ENCODE data around the gene FNBP1. TPM values are rescaled to one million over a fixed set of nuclear protein-coding genes. Genes with fewer than 3 reads are reported as not detected.
"Not testable (repeated sequence)": the region's sequence is repeated elsewhere in the genome, so short reads cannot be mapped to it uniquely, and the experiment has no call there.

Gene FNBP1
- polyA plus RNA-seq, 2 of the 4 experiments (the other 2 are of a cell fraction): 10.6 to 15.6 TPM

- TF ChIP-seq ATOH8 (CRISPR knock-in tag; IDR thresholded peaks at IDR 0.05; ENCODE audit: low read depth) (no peak), REST (IDR thresholded peaks at IDR 0.05) (no peak), CBX8 (IDR thresholded peaks at IDR 0.05) (no peak)
Observed at GRCh38 chr9:129891569-129891968, 151.4 kb downstream of the FNBP1 start (continued).

- FAIRE-seq; H3K4me1 ChIP-seq; POLR2A ChIA-PET; ATAC-seq; H3K9me3 ChIP-seq; DNase-seq (ENCODE audit: low read depth in 1 of 2, low spot score in 1 of 2); H3K4me3 ChIP-seq; H3K27ac ChIP-seq; H3K4me2 ChIP-seq: not testable (repeated sequence)
- WGBS (ENCODE audit: missing lambda C conversion rate): 86% methylated on average over 14 of the region's 14 CpGs
- CTCF ChIA-PET: interaction anchor here (0.5 kb wide), 1 partner anchor 234 kb away, joined by 3 read pairs; no protein-coding TSS in a partner anchor
Observed at GRCh38 chr9:129890718-129891299, 152.2 kb downstream of the FNBP1 start.

GRCh38 chr9:129889941-129890717 is 152.9 kb downstream of the FNBP1 start:
- ATAC-seq (no peak), FAIRE-seq (no peak), DNase-seq (ENCODE audit: low read depth in 1 of 2, low spot score in 1 of 2) (no peak)
- Histone ChIP-seq H3K27ac (no peak overlapping the region), H3K4me3 (no peak overlapping the region), H3K4me2 (no peak overlapping the region), H3K9me3 (no peaks in the 10 kb centered on the region), H3K4me1 (peaks cover 11% of the 10 kb centered on the region)
- CTCF ChIA-PET: interaction anchor here (0.6 to 1.2 kb wide), 2 partner anchors 197 to 217 kb away, joined by 3 read pairs; no protein-coding TSS in a partner anchor
- no peak for TF ChIP-seq ZFP36 (IDR thresholded peaks at IDR 0.05; ENCODE audit: borderline replicate concordance, partially characterized antibody)
- no peak for TF ChIP-seq CEBPB (IDR thresholded peaks at IDR 0.05)
- TF ChIP-seq JUN (IDR thresholded peaks at IDR 0.05): no peak
- TF ChIP-seq HES2 (IDR thresholded peaks at IDR 0.05): no peak
- TF ChIP-seq CHD2 (IDR thresholded peaks at IDR 0.05; ENCODE audit: low read length, partially characterized antibody): no peak
- TF ChIP-seq EHF (CRISPR knock-in tag; IDR thresholded peaks at IDR 0.05): no peak
- TF ChIP-seq KDM1A (IDR thresholded peaks at IDR 0.05; ENCODE audit: low read depth): no peak
- 84% methylated on average over 24 of the region's 37 CpGs for WGBS (ENCODE audit: missing lambda C conversion rate)
- POLR2A ChIA-PET: interaction anchor here (0.6 kb wide), 1 partner anchor 19 kb away, joined by 3 read pairs; no protein-coding TSS in a partner anchor

- H3K4me3 ChIP-seq: no peak overlapping the region
- peaks cover 18% of the 10 kb centered on the region for H3K4me1 ChIP-seq
- ChIA-PET POLR2A (interaction anchor here (0.6 kb wide), 1 partner anchor 20 kb away, joined by 3 read pairs; no protein-coding TSS in a partner anchor), CTCF (interaction anchor here (0.6 to 1.3 kb wide), 6 partner anchors 21 to 218 kb away, joined by 3 to 4 read pairs (median 3); no protein-coding TSS in a partner anchor)
- no peak for FAIRE-seq
- no peaks in the 10 kb centered on the region for H3K9me3 ChIP-seq
- H3K27ac ChIP-seq: no peak overlapping the region
- no peak overlapping the region for H3K4me2 ChIP-seq
- no peak for DNase-seq (ENCODE audit: low read depth in 1 of 2, low spot score in 1 of 2)
- WGBS (ENCODE audit: missing lambda C conversion rate): 91% methylated on average over 31 of the region's 31 CpGs
- no peak for ATAC-seq
- TF ChIP-seq BCL3 (IDR thresholded peaks at IDR 0.05): no peak
- TF ChIP-seq RNF2 (IDR thresholded peaks at IDR 0.05; ENCODE audit: borderline replicate concordance, low read depth): no peak
- TF ChIP-seq SREBF2 (IDR thresholded peaks at IDR 0.05): no peak
- TF ChIP-seq FOSL2 (IDR thresholded peaks at IDR 0.05): no peak
- TF ChIP-seq FOSL2 (CRISPR knock-in tag; IDR thresholded peaks at IDR 0.05): no peak
- no peak for TF ChIP-seq SMC3 (IDR thresholded peaks at IDR 0.05)
- TF ChIP-seq RFX5 (IDR thresholded peaks at IDR 0.05): no peak
- no peak for TF ChIP-seq FOSB (CRISPR knock-in tag; IDR thresholded peaks at IDR 0.05)
- TF ChIP-seq MYC (IDR thresholded peaks at IDR 0.05; ENCODE audit: borderline replicate concordance, low read length): no peak
- TF ChIP-seq BHLHE40 (IDR thresholded peaks at IDR 0.05; ENCODE audit: low read depth, low read length): no peak
- no peak for TF ChIP-seq CBX2 (IDR thresholded peaks at IDR 0.05; ENCODE audit: borderline replicate concordance, low read depth)
- TF ChIP-seq JUNB (IDR thresholded peaks at IDR 0.05): no peak
- TF ChIP-seq NFE2L2 (conservative IDR thresholded peaks at IDR 0.05; ENCODE audit: low read length): no peak
- no peak for TF ChIP-seq NR3C1 (IDR thresholded peaks at IDR 0.05)
Observed at GRCh38 chr9:129889122-129889940, 153.7 kb downstream of the FNBP1 start.
